A549 (cell line): ENCODE data around the gene SLC35B3. TPM values are rescaled to one million over a fixed set of nuclear protein-coding genes. Genes with fewer than 3 reads are reported as not detected.

ENCODE experiments used
- ATAC-seq, 2 experiments: fragments of 200-7000 bp in 1 of 2; fragments of >200 bp in 1 of 2; cut with Nextera tagmentation in 1 of 2; cut with Tn5 transposase in 1 of 2; 3 replicates each; pipeline versions ENCODE4 v1.8.0 to v1.9.1; 2018 to 2020; ENCODE audit warnings: mild to moderate bottlenecking in 1 of 2, moderate library complexity in 1 of 2
- CTCF ChIA-PET: fragments of 300-600 bp; sonication (Branson Sonifier 250); formaldehyde crosslinking; extraction: SDS; loops from one replicate; lab custom pipeline; 2021; ENCODE audit warnings: antibody characterized with exemption, inconsistent platforms; lab: Yijun Ruan, JAX
- POLR2A ChIA-PET: fragments of 350-600 bp; formaldehyde crosslinking; extraction: SDS; loops from one replicate; lab custom pipeline; 2021; ENCODE audit warnings: antibody characterized with exemption, inconsistent platforms; lab: Yijun Ruan, JAX
- DNase-seq, 2 experiments: peaks; one replicate each; pipeline versions ENCODE4 v3.0.0 to v3.0.0-alpha.2; 2011 to 2016; ENCODE audit warnings: low read depth in 1 of 2, low spot score in 1 of 2
- FAIRE-seq: peaks from 2 replicates; lab custom pipeline; 2011; peaks lifted over from hg19 to GRCh38; lab: Jason Lieb, UNC
- H3K27ac ChIP-seq, 2 experiments: fragments of >200 bp; sonication (Bioruptor Twin); formaldehyde crosslinking; 3 replicates each; pipeline ENCODE4 v1.5.1; 2016 to 2017
- H3K4me1 ChIP-seq: fragments of >200 bp; sonication (Bioruptor Twin); formaldehyde crosslinking; 3 replicates; pipeline ENCODE4 v1.6.1; 2016
- H3K4me2 ChIP-seq: fragments of >200 bp; sonication (Bioruptor Twin); formaldehyde crosslinking; 3 replicates; pipeline ENCODE4 v1.6.1; 2016
- H3K4me3 ChIP-seq: fragments of >200 bp; sonication (Bioruptor Twin); formaldehyde crosslinking; 3 replicates; pipeline ENCODE4 v1.5.1; 2016
- H3K9me3 ChIP-seq: fragments of >200 bp; sonication (Bioruptor Twin); formaldehyde crosslinking; 3 replicates; pipeline ENCODE4 v1.6.1; 2016
- CEBPB ChIP-seq, 2 experiments: fragments of >200 bp in 1 of 2; sonication (Bioruptor Twin) in 1 of 2; formaldehyde crosslinking in 1 of 2; IDR thresholded peaks; 2 replicates each; pipeline ENCODE4 v1.6.1; 2012 to 2016
- CHD2 ChIP-seq: fragments of 150-350 bp; IDR thresholded peaks from 2 replicates; pipeline ENCODE4 v1.6.1; 2014; ENCODE audit warnings: low read length; ENCODE audit not compliant: partially characterized antibody
- EHF ChIP-seq: fragments of 250-450 bp; sonication (Bioruptor Pico); IDR thresholded peaks from 2 replicates; pipeline ENCODE4 v1.5.0; 2020; ENCODE audit warnings: mild to moderate bottlenecking
- EP300 ChIP-seq, 2 experiments: fragments of >200 bp; sonication (Bioruptor Twin); formaldehyde crosslinking; IDR thresholded peaks; 2 replicates in 1 of 2; 3 replicates in 1 of 2; pipeline ENCODE4 v1.6.1; 2016 to 2017
- FOXS1 ChIP-seq: fragments of 250-450 bp; sonication (Bioruptor Pico); IDR thresholded peaks from 2 replicates; pipeline ENCODE4 v1.5.0; 2020; ENCODE audit warnings: mild to moderate bottlenecking, moderate library complexity
- GATA3 ChIP-seq: IDR thresholded peaks from 2 replicates; pipeline ENCODE4 v1.6.1; 2012; ENCODE audit warnings: borderline replicate concordance
- HDAC2 ChIP-seq: fragments of 200-600 bp; sonication (generic); IDR thresholded peaks from 2 replicates; pipeline ENCODE4 v1.6.1; 2016
- HEYL ChIP-seq: fragments of 250-450 bp; sonication (Bioruptor Pico); IDR thresholded peaks from 2 replicates; pipeline ENCODE4 v1.8.0; 2021; ENCODE audit warnings: mild to moderate bottlenecking, moderate library complexity
- HOXA7 ChIP-seq: fragments of 250-450 bp; sonication (Bioruptor Pico); IDR thresholded peaks from 2 replicates; pipeline ENCODE4 v1.5.0; 2020; ENCODE audit warnings: mild to moderate bottlenecking, moderate library complexity
- JUN ChIP-seq, 2 experiments: fragments of >200 bp; sonication (Bioruptor Twin); formaldehyde crosslinking; IDR thresholded peaks; 2 replicates in 1 of 2; 3 replicates in 1 of 2; pipeline ENCODE4 v1.6.1; 2016 to 2017
- JUNB ChIP-seq: fragments of >200 bp; sonication (Bioruptor Twin); formaldehyde crosslinking; IDR thresholded peaks from 2 replicates; pipeline ENCODE4 v1.6.1; 2016
- KDM5A ChIP-seq: fragments of 200-600 bp; sonication (generic); IDR thresholded peaks from 2 replicates; pipeline ENCODE4 v1.6.1; 2016; ENCODE audit warnings: antibody characterized with exemption, mild to moderate bottlenecking
- MAFK ChIP-seq: fragments of 450-650 bp; IDR thresholded peaks from 2 replicates; pipeline ENCODE4 v1.6.1; 2014; ENCODE audit not compliant: partially characterized antibody
- MYC ChIP-seq: IDR thresholded peaks from 2 replicates; pipeline ENCODE4 v1.6.1; 2012; ENCODE audit warnings: mild to moderate bottlenecking, inconsistent platforms, low read length, improper control_type of control experiment, borderline replicate concordance
- NFE2L2 ChIP-seq: fragments of 150-350 bp; conservative IDR thresholded peaks from 2 replicates; pipeline ENCODE4 v1.6.1; 2014; ENCODE audit warnings: low read length
- PHF8 ChIP-seq: fragments of 200-600 bp; sonication (generic); IDR thresholded peaks from 2 replicates; pipeline ENCODE4 v1.6.1; 2016; ENCODE audit warnings: low read depth, mild to moderate bottlenecking, antibody characterized with exemption, moderate library complexity, borderline replicate concordance
- POLR2AphosphoS2 ChIP-seq: conservative IDR thresholded peaks from 2 replicates; pipeline ENCODE4 v1.6.1; 2012; ENCODE audit warnings: low read length, improper control_type of control experiment, inconsistent platforms
- RARB ChIP-seq: fragments of 250-450 bp; sonication (Bioruptor Pico); IDR thresholded peaks from 2 replicates; pipeline ENCODE4 v1.8.0; 2021; ENCODE audit warnings: mild to moderate bottlenecking, moderate library complexity
- RCOR1 ChIP-seq: fragments of 150-350 bp; IDR thresholded peaks from 2 replicates; pipeline ENCODE4 v1.6.1; 2014; ENCODE audit warnings: antibody characterized with exemption, low read length, low read depth
- RFX5 ChIP-seq: fragments of 450-650 bp; IDR thresholded peaks from 2 replicates; pipeline ENCODE4 v1.7.1; 2014; ENCODE audit warnings: antibody characterized with exemption, mild to moderate bottlenecking, moderate library complexity
- TP53 ChIP-seq: fragments of 250-450 bp; sonication (Bioruptor Pico); IDR thresholded peaks from 2 replicates; pipeline ENCODE4 v1.5.0; 2021; ENCODE audit warnings: mild to moderate bottlenecking, moderate library complexity
- ZC3H11A ChIP-seq: fragments of 450-650 bp; IDR thresholded peaks from 2 replicates; pipeline ENCODE4 v1.6.1; 2014; ENCODE audit warnings: antibody characterized with exemption, mild to moderate bottlenecking
- ZNF302 ChIP-seq: fragments of 250-450 bp; sonication (Bioruptor Pico); IDR thresholded peaks from 2 replicates; pipeline ENCODE4 v1.9.0; 2021; ENCODE audit warnings: inconsistent platforms, mild to moderate bottlenecking, moderate library complexity
- ZSCAN20 ChIP-seq: fragments of 250-450 bp; sonication (Bioruptor Pico); IDR thresholded peaks from 2 replicates; pipeline ENCODE4 v1.8.0; 2022; ENCODE audit warnings: mild to moderate bottlenecking, moderate library complexity
- WGBS: methylation state at CpG from one replicate; pipeline ENCODE4 v1.1.6; 2017; ENCODE audit errors: missing lambda C conversion rate; 5-methylcytosine and 5-hydroxymethylcytosine counted together
- polyA plus RNA-seq, 4 experiments: library from polyadenylated mRNA; depleted of rRNA in 3 of 4; stranded (reverse); fragments of >200 nt; fragmentation: RNase III in 1 of 4; extraction: RNeasy Plus Mini Kit Qiagen cat#74134 plus additional on column Dnase treatment in 1 of 4; gene quantifications; 2 replicates in 3 of 4; 3 replicates in 1 of 4; pipeline ENCODE4 v1.2.3, GENCODE V29; 2011 to 2017
- TF ChIP-seq, protein P1 (sequence below): fragments of >200 bp; sonication (Bioruptor Twin); formaldehyde crosslinking; IDR thresholded peaks from 3 replicates; pipeline ENCODE4 v1.6.1; 2016
- TF ChIP-seq, protein P2 (sequence below): IDR thresholded peaks from 2 replicates; pipeline ENCODE4 v1.6.1; 2012
- TF ChIP-seq, protein P3 (sequence below): IDR thresholded peaks from 2 replicates; pipeline ENCODE4 v1.6.1; 2012
- TF ChIP-seq, protein P4 (sequence below): fragments of 250-450 bp; sonication (Bioruptor Pico); IDR thresholded peaks from 2 replicates; pipeline ENCODE4 v1.5.0; 2021; ENCODE audit warnings: mild to moderate bottlenecking, moderate library complexity, borderline replicate concordance
- TF ChIP-seq, protein P5 (sequence below): fragments of 250-450 bp; sonication (Bioruptor Pico); IDR thresholded peaks from 2 replicates; pipeline ENCODE4 v1.5.0; 2020; ENCODE audit warnings: low read depth, mild to moderate bottlenecking, moderate library complexity

The SLC35B3 gene
- polyA plus RNA-seq, 2 of the 4 experiments (the other 2 are of a cell fraction) = 13.3 to 22.9 TPM

DNA sequence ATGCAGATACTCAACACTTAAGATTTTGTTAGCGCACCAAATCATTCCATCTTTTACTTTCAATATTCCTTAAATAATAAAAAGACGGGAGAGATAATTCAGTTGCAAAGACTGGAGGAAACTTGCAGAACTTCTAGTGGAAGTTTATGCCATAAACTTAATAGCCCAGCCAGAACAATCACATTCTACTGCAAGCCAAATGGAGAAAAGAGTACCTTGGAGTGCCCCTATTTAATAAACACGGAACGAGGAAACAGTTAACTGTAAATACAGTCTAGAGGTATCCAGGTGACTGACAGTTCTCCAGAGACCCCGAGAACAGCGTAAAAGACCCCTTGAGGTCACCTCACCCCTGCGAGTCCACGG is 635 bp downstream of the SLC35B3 start:
- peak overlapping the region; percentile 87 to 96 for H3K27ac ChIP-seq
- peaks cover 10% of the 10 kb centered on the region; the same call in 1 of the 3 replicates for H3K4me1 ChIP-seq
- DNase-seq (no peak), ATAC-seq (peak in 1 of 2 experiments; percentile 40; a peak in 4 of 6 replicates), FAIRE-seq (no peak)
- POLR2A ChIA-PET = no interaction called here
- CTCF ChIA-PET = no interaction called here
- H3K9me3 ChIP-seq = no peaks in the 10 kb centered on the region
- peak overlapping the region; percentile 85 for H3K4me2 ChIP-seq
- 2% methylated on average over 8 of the region's 8 CpGs for WGBS
- no peak; the same call in 1 of the 2 replicates for TF ChIP-seq PHF8
- TF ChIP-seq TP53 = no peak
- TF ChIP-seq HEYL (CRISPR knock-in tag) = no peak
- no peak for TF ChIP-seq ZC3H11A
- no peak for TF ChIP-seq CHD2
- TF ChIP-seq JUNB = no peak
- TF ChIP-seq EHF (CRISPR knock-in tag) = no peak
- TF ChIP-seq JUN (IDR thresholded peaks at IDR 0.05) = no peak
- TF ChIP-seq RCOR1 = no peak
- TF ChIP-seq HOXA7 (CRISPR knock-in tag) = no peak
- TF ChIP-seq CEBPB (IDR thresholded peaks at IDR 0.05) = no peak
- no peak for TF ChIP-seq ZNF302 (CRISPR knock-in tag)
- no peak for TF ChIP-seq KDM5A
- TF ChIP-seq POLR2AphosphoS2 = no peak
- TF ChIP-seq, protein P1, sequence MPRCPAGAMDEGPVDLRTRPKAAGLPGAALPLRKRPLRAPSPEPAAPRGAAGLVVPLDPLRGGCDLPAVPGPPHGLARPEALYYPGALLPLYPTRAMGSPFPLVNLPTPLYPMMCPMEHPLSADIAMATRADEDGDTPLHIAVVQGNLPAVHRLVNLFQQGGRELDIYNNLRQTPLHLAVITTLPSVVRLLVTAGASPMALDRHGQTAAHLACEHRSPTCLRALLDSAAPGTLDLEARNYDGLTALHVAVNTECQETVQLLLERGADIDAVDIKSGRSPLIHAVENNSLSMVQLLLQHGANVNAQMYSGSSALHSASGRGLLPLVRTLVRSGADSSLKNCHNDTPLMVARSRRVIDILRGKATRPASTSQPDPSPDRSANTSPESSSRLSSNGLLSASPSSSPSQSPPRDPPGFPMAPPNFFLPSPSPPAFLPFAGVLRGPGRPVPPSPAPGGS = no peak
- peak overlapping the region; percentile 85 for H3K4me3 ChIP-seq

DNA sequence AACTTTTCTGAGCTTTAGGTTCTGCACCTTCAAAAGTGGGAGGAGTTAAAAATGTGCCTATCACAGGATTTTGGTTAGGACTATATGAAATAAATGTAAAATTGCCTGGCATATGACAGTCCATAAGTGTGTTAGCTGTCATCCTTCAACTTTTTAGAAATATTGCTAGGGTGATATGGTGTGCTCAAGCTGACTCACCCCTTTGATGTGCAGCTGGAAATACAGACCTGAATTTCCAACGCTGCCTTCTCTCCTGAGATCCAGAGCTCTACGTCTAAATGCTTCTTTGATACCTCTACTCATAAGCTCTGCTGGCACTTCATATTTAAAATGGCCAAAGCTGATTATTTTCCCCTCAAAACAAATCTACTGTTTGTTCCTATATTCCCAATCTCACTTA is 2.7 kb downstream of the SLC35B3 start:
- ATAC-seq = no peak
- CTCF ChIA-PET = no interaction called here
- FAIRE-seq = no peak

More for the DNA sequence above, 2.7 kb downstream of the SLC35B3 start:
- DNase-seq = no peak
- no peak overlapping the region for H3K4me2 ChIP-seq
- H3K4me1 ChIP-seq = peaks cover 10% of the 10 kb centered on the region; the same call in 1 of the 3 replicates
- 100% methylated on average over 2 of the region's 2 CpGs for WGBS
- H3K9me3 ChIP-seq = no peaks in the 10 kb centered on the region
- no peak overlapping the region for H3K27ac ChIP-seq
- no peak for TF ChIP-seq NFE2L2
- TF ChIP-seq, protein P2, sequence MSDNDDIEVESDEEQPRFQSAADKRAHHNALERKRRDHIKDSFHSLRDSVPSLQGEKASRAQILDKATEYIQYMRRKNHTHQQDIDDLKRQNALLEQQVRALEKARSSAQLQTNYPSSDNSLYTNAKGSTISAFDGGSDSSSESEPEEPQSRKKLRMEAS = no peak
- no peak for TF ChIP-seq RARB (CRISPR knock-in tag)
- no peak for TF ChIP-seq ZSCAN20 (CRISPR knock-in tag)
- no peak for TF ChIP-seq HOXA7 (CRISPR knock-in tag)
- TF ChIP-seq HDAC2 = no peak
- TF ChIP-seq MAFK = no peak
- no peak for TF ChIP-seq ZC3H11A
- TF ChIP-seq, protein P3, sequence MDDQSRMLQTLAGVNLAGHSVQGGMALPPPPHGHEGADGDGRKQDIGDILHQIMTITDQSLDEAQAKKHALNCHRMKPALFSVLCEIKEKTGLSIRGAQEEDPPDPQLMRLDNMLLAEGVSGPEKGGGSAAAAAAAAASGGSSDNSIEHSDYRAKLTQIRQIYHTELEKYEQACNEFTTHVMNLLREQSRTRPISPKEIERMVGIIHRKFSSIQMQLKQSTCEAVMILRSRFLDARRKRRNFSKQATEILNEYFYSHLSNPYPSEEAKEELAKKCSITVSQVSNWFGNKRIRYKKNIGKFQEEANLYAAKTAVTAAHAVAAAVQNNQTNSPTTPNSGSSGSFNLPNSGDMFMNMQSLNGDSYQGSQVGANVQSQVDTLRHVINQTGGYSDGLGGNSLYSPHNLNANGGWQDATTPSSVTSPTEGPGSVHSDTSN = no peak
- no peak for TF ChIP-seq MYC
- no peak for TF ChIP-seq FOXS1 (CRISPR knock-in tag)
- no peak for TF ChIP-seq HEYL (CRISPR knock-in tag)
- no peak for TF ChIP-seq CEBPB (IDR thresholded peaks at IDR 0.05)
- no peak for TF ChIP-seq RFX5
- no peak for TF ChIP-seq EHF (CRISPR knock-in tag)
- TF ChIP-seq, protein P4, sequence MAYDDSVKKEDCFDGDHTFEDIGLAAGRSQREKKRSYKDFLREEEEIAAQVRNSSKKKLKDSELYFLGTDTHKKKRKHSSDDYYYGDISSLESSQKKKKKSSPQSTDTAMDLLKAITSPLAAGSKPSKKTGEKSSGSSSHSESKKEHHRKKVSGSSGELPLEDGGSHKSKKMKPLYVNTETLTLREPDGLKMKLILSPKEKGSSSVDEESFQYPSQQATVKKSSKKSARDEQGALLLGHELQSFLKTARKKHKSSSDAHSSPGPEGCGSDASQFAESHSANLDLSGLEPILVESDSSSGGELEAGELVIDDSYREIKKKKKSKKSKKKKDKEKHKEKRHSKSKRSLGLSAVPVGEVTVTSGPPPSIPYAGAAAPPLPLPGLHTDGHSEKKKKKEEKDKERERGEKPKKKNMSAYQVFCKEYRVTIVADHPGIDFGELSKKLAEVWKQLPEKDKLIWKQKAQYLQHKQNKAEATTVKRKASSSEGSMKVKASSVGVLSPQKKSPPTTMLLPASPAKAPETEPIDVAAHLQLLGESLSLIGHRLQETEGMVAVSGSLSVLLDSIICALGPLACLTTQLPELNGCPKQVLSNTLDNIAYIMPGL (CRISPR knock-in tag) = no peak
- TF ChIP-seq, protein P5, sequence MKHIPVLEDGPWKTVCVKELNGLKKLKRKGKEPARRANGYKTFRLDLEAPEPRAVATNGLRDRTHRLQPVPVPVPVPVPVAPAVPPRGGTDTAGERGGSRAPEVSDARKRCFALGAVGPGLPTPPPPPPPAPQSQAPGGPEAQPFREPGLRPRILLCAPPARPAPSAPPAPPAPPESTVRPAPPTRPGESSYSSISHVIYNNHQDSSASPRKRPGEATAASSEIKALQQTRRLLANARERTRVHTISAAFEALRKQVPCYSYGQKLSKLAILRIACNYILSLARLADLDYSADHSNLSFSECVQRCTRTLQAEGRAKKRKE (CRISPR knock-in tag) = no peak
- TF ChIP-seq EP300 (IDR thresholded peaks at IDR 0.05) = no peak
- TF ChIP-seq GATA3 = no peak
- no peak for TF ChIP-seq PHF8
- H3K4me3 ChIP-seq = no peak overlapping the region
- POLR2A ChIA-PET = no interaction called here
